PC-9 (cell line): ENCODE results near the gene C2CD5. TPM values are rescaled to one million over a fixed set of nuclear protein-coding genes. Genes with fewer than 3 reads are reported as not detected.

Source experiments
- BruUV-seq: library from RNA; stranded (reverse); fragments of 400-500 nt; replicated peaks from 2 replicates; lab custom pipeline; 2021; lab: Mats Ljungman, UMichigan
- CTCF ChIA-PET: fragments of 300-600 bp; sonication (Branson Sonifier 250); formaldehyde crosslinking; loops from one replicate; lab custom pipeline; 2022; ENCODE audit warnings: antibody characterized with exemption; lab: Charles Lee
- POLR2A ChIA-PET: fragments of 300-600 bp; sonication (Branson Sonifier 250); formaldehyde crosslinking; loops from one replicate; lab custom pipeline; 2022; ENCODE audit warnings: antibody characterized with exemption; ENCODE audit not compliant: unreplicated experiment; lab: Charles Lee
- DNase-seq, 2 experiments: peaks; one replicate each; pipeline versions ENCODE4 v3.0.0 to v3.0.0-alpha.2; 2015 to 2022; ENCODE audit warnings: mixed read lengths in 1 of 2
- H2AFZ ChIP-seq: fragments of 200-600 bp; sonication (generic); 2 replicates; pipeline ENCODE4 v1.8.1; 2017; ENCODE audit warnings: antibody characterized with exemption
- H3F3A ChIP-seq: fragments of 200-600 bp; sonication (generic); 2 replicates; pipeline ENCODE4 v1.8.1; 2017; ENCODE audit warnings: antibody characterized with exemption, mild to moderate bottlenecking, low read depth; ENCODE audit not compliant: insufficient read depth
- H3K27ac ChIP-seq: fragments of 200-600 bp; sonication (generic); 2 replicates; pipeline ENCODE4 v1.6.1; 2016; ENCODE audit warnings: mixed run types
- H3K27me3 ChIP-seq: fragments of 200-600 bp; sonication (generic); 2 replicates; pipeline ENCODE4 v1.6.1; 2016; ENCODE audit warnings: low read depth, mixed run types; ENCODE audit not compliant: insufficient read depth
- H3K36me3 ChIP-seq: fragments of 200-600 bp; sonication (generic); 2 replicates; pipeline ENCODE4 v1.6.1; 2016; ENCODE audit warnings: low read depth, mixed run types
- H3K4me1 ChIP-seq: fragments of 200-600 bp; sonication (generic); replicated peaks from 2 replicates; pipeline ENCODE4 v1.6.1; 2016; ENCODE audit warnings: mixed run types; ENCODE audit not compliant: insufficient read depth
- H3K4me2 ChIP-seq: fragments of 200-600 bp; sonication (generic); 2 replicates; pipeline ENCODE4 v1.6.1; 2017; ENCODE audit warnings: mixed run types
- H3K4me3 ChIP-seq: fragments of 200-600 bp; sonication (generic); 2 replicates; pipeline ENCODE4 v1.6.1; 2016; ENCODE audit warnings: mixed run types
- H3K79me2 ChIP-seq: fragments of 200-600 bp; sonication (generic); 2 replicates; pipeline ENCODE4 v1.6.1; 2017; ENCODE audit warnings: low read depth, mixed run types
- H3K9me2 ChIP-seq: fragments of 200-600 bp; sonication (generic); 2 replicates; pipeline ENCODE4 v1.8.1; 2017; ENCODE audit warnings: mild to moderate bottlenecking; ENCODE audit not compliant: insufficient read depth
- H3K9me3 ChIP-seq: fragments of 200-600 bp; sonication (generic); 2 replicates; pipeline ENCODE4 v1.8.1; 2016; ENCODE audit warnings: low read depth; ENCODE audit not compliant: insufficient read depth
- H4K20me1 ChIP-seq: fragments of 200-600 bp; sonication (generic); 2 replicates; pipeline ENCODE4 v1.8.1; 2017; ENCODE audit not compliant: insufficient read depth
- EZH2 ChIP-seq: fragments of 200-600 bp; sonication (generic); IDR thresholded peaks from 2 replicates; pipeline ENCODE4 v1.8.0; 2017; ENCODE audit warnings: antibody characterized with exemption, low read depth
- intact Hi-C: fragments of 100-400 bp; cut with micrococcal nuclease; formaldehyde crosslinking; loops from one replicate; pipeline ENCODE4 v1.10.0; 2022; ENCODE audit not compliant: unreplicated experiment
- total RNA-seq: library from RNA; stranded (reverse); gene quantifications from 2 replicates; pipeline ENCODE4 v1.2.3, GENCODE V29; 2021
- TF ChIP-seq, protein P1 (sequence below): fragments of 200-600 bp; sonication (generic); conservative IDR thresholded peaks from 2 replicates; pipeline ENCODE4 v1.6.1; 2017; ENCODE audit warnings: mixed run types, antibody characterized with exemption, mild to moderate bottlenecking, moderate library complexity

C2CD5 gene
- total RNA-seq, 1 experiment from 2014 or later: 28.6 TPM

DNA sequence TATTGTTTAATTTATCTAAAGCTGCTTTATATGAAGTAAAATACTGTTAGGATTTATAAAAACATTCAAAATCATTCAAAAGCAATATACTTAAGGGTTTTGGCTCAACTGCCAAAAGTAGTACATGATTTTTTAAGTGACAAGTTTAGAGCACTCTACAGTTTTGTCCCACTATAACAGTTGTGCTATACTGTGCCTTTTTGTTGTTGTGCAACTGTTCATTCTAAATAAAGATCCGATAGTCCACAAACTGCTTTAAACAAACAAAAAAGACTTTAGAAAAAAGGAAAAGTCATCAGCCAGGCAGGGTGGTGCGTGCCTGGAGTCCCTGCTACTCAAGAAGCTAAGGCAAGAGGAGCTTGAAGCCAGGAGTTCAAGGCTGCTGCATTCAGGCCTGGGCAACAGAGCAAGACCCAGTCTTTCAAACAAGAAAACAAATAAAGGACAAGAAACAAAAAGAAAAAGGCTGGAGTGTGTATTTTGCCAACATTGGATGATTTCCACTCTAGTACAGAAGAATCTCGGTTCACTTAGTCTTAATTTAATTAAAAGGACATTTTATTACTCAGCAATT, 7.3 kb downstream of the C2CD5 start:
- Histone ChIP-seq H3K27ac (no peak overlapping the region), H3K4me3 (no peak overlapping the region), H3K36me3 (peaks cover 3% of the 10 kb centered on the region), H3K27me3 (no peaks in the 10 kb centered on the region), H2AFZ (no peak overlapping the region), H3K79me2 (no peaks in the 10 kb centered on the region), H3K9me3 (no peaks in the 10 kb centered on the region), H3K4me2 (no peak overlapping the region), H3K9me2 (no peaks in the 10 kb centered on the region), H3F3A (no peaks in the 10 kb centered on the region), H3K4me1 (no peaks in the 10 kb centered on the region), H4K20me1 (no peaks in the 10 kb centered on the region)
- no peak for TF ChIP-seq EZH2
- TF ChIP-seq, protein P1, sequence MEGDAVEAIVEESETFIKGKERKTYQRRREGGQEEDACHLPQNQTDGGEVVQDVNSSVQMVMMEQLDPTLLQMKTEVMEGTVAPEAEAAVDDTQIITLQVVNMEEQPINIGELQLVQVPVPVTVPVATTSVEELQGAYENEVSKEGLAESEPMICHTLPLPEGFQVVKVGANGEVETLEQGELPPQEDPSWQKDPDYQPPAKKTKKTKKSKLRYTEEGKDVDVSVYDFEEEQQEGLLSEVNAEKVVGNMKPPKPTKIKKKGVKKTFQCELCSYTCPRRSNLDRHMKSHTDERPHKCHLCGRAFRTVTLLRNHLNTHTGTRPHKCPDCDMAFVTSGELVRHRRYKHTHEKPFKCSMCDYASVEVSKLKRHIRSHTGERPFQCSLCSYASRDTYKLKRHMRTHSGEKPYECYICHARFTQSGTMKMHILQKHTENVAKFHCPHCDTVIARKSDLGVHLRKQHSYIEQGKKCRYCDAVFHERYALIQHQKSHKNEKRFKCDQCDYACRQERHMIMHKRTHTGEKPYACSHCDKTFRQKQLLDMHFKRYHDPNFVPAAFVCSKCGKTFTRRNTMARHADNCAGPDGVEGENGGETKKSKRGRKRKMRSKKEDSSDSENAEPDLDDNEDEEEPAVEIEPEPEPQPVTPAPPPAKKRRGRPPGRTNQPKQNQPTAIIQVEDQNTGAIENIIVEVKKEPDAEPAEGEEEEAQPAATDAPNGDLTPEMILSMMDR: no peak
- ChIA-PET CTCF (no interaction called here), POLR2A (no interaction called here)
- no TSS peak for BruUV-seq
- no peak for DNase-seq
- intact Hi-C loops: no loop called here

DNA sequence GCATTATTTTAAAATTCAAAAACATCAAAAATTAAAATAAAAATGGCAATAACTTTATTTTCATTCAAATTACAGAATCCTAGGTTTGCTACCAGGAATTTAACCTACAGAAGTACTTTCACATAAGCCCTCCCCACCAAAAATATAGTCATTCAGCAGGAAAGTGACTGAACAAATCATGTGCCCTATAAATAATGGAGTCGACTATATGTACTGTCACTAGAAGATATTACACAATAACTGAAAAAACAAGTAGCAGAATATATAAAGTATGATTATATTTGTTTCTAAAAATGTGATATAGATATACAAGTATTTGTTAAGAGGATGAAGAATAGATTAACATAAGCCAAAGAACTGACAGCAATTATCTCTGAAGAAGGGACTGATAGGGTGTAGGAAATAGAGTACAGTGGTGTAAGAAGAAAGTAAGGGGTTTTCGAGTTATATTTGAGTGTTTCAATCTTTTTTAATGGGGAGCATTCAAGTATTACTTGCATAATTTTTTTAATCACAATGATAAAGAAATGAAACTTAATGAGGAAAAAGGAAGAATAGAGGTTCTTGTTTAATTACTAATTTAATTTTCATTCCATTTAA, 7.9 kb downstream of the C2CD5 start:
- Histone ChIP-seq H4K20me1 (no peaks in the 10 kb centered on the region), H3K36me3 (peaks cover 8% of the 10 kb centered on the region), H3F3A (no peaks in the 10 kb centered on the region), H3K27me3 (no peaks in the 10 kb centered on the region), H3K79me2 (no peaks in the 10 kb centered on the region), H3K9me2 (no peaks in the 10 kb centered on the region), H3K27ac (no peak overlapping the region), H3K4me3 (no peak overlapping the region), H3K4me1 (no peaks in the 10 kb centered on the region), H3K4me2 (no peak overlapping the region), H3K9me3 (no peaks in the 10 kb centered on the region), H2AFZ (no peak overlapping the region)
- ChIA-PET POLR2A (no interaction called here), CTCF (no interaction called here)
- BruUV-seq: no TSS peak
- intact Hi-C loops: no loop called here
- DNase-seq: no peak
- no peak for TF ChIP-seq EZH2
- TF ChIP-seq, protein P1: no peak

DNA sequence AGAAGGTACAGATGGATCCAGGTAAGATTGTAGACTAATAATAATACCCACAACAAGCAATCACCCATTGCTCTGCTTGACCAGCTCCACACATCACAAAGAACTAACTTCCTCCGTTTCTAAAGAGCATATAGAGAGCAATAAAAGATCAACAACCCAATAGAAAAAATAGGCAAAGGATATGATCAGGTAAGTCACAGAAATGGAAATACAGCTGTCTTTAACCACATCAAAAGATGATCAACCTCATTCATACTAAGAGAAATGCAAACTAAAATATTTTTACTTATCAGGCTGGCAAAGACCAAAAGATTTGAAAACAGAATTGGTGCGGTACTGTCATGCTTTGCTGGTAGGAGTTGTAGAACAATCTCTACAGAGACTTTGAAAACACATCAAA, 8.9 kb downstream of the C2CD5 start:
- Histone ChIP-seq H3K27ac (no peak overlapping the region), H3F3A (no peaks in the 10 kb centered on the region), H2AFZ (no peak overlapping the region), H3K4me2 (no peak overlapping the region), H3K4me3 (no peak overlapping the region), H3K4me1 (no peaks in the 10 kb centered on the region), H3K36me3 (peaks cover 9% of the 10 kb centered on the region), H3K9me3 (no peaks in the 10 kb centered on the region), H4K20me1 (no peaks in the 10 kb centered on the region), H3K9me2 (no peaks in the 10 kb centered on the region), H3K27me3 (no peaks in the 10 kb centered on the region), H3K79me2 (no peaks in the 10 kb centered on the region)
- TF ChIP-seq, protein P1: no peak
- no peak for TF ChIP-seq EZH2
- intact Hi-C loops: no loop called here
- ChIA-PET POLR2A (no interaction called here), CTCF (no interaction called here)
- BruUV-seq: no TSS peak
- no peak for DNase-seq
